Nephron progenitor cell (in vitro differentiated cells): ENCODE measurements around the gene SPIRE1.
A peak's percentile ranks its signal among the peaks of the same experiment; 100 is the strongest.

Experiments
- DNase-seq: peaks from one replicate; pipeline ENCODE4 v3.0.0; 2021
- H3K27ac Mint-ChIP-seq: 2 replicates; pipeline ENCODE4 v1.8.0; 2021; ENCODE audit warnings: mild to moderate bottlenecking, moderate library complexity, mixed read lengths
- H3K27me3 Mint-ChIP-seq: 2 replicates; pipeline ENCODE4 v1.8.0; 2021; ENCODE audit warnings: mild to moderate bottlenecking, low read depth, mixed read lengths; ENCODE audit not compliant: poor library complexity
- H3K36me3 Mint-ChIP-seq: 2 replicates; pipeline ENCODE4 v1.8.0; 2021; ENCODE audit warnings: low read depth, mixed read lengths
- H3K4me1 Mint-ChIP-seq: 2 replicates; pipeline ENCODE4 v1.8.0; 2021; ENCODE audit warnings: mixed read lengths
- H3K4me3 Mint-ChIP-seq: 2 replicates; pipeline ENCODE4 v1.8.0; 2021; ENCODE audit warnings: mild to moderate bottlenecking, moderate library complexity, mixed read lengths
- H3K9me3 Mint-ChIP-seq: 2 replicates; pipeline ENCODE4 v1.8.0; 2021; ENCODE audit warnings: mild to moderate bottlenecking, moderate library complexity, mixed read lengths
- TF ChIP-seq, protein P1 (sequence below): fragments of 200-600 bp; sonication (generic); IDR thresholded peaks from 2 replicates; pipeline ENCODE4 v1.5.0; 2021; ENCODE audit warnings: antibody characterized with exemption

SPIRE1 gene

DNA sequence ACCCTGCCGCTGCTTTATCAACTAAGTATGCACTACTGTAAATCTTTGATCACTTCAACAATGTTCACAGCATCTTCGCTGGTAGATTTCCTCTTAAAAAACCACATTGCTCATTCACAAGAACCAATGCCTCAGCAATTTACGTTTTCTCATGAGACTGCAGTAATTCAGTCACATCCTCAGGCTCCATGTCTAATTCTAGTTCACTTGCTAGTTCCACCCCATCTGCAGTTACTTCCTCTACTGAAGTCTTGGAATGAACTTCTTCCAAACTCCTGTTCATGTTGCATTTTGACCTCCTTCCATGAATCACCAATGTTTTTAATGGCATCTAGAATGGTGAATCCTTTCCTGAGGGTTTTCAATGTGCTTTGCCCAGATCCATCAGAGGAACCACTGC lies 214.4 kb downstream of the SPIRE1 start:
- H3K27ac Mint-ChIP-seq = no peak overlapping the region
- no peak overlapping the region for H3K4me3 Mint-ChIP-seq
- H3K27me3 Mint-ChIP-seq = no peaks in the 10 kb centered on the region
- peaks cover 39% of the 10 kb centered on the region for H3K36me3 Mint-ChIP-seq
- peaks cover 33% of the 10 kb centered on the region for H3K9me3 Mint-ChIP-seq
- TF ChIP-seq, protein P1, sequence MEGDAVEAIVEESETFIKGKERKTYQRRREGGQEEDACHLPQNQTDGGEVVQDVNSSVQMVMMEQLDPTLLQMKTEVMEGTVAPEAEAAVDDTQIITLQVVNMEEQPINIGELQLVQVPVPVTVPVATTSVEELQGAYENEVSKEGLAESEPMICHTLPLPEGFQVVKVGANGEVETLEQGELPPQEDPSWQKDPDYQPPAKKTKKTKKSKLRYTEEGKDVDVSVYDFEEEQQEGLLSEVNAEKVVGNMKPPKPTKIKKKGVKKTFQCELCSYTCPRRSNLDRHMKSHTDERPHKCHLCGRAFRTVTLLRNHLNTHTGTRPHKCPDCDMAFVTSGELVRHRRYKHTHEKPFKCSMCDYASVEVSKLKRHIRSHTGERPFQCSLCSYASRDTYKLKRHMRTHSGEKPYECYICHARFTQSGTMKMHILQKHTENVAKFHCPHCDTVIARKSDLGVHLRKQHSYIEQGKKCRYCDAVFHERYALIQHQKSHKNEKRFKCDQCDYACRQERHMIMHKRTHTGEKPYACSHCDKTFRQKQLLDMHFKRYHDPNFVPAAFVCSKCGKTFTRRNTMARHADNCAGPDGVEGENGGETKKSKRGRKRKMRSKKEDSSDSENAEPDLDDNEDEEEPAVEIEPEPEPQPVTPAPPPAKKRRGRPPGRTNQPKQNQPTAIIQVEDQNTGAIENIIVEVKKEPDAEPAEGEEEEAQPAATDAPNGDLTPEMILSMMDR = no peak
- no peaks in the 10 kb centered on the region for H3K4me1 Mint-ChIP-seq
- no peak for DNase-seq

- H3K4me3 Mint-ChIP-seq = no peak overlapping the region
- TF ChIP-seq, protein P1 = no peak
- H3K9me3 Mint-ChIP-seq = peaks cover 33% of the 10 kb centered on the region
- no peaks in the 10 kb centered on the region for H3K27me3 Mint-ChIP-seq
- no peaks in the 10 kb centered on the region for H3K4me1 Mint-ChIP-seq
- H3K27ac Mint-ChIP-seq = no peak overlapping the region
- peaks cover 45% of the 10 kb centered on the region for H3K36me3 Mint-ChIP-seq
- no peak for DNase-seq
These were observed 215.0 kb downstream of the SPIRE1 start for GRCh38 chr18:12442946-12443345.

GRCh38 chr18:12441475-12442034 lies 216.4 kb downstream of the SPIRE1 start:
- DNase-seq = no peak
- TF ChIP-seq, protein P1 = no peak
- no peak overlapping the region for H3K4me3 Mint-ChIP-seq
- peaks cover 2% of the 10 kb centered on the region for H3K27me3 Mint-ChIP-seq
- H3K36me3 Mint-ChIP-seq = peaks cover 45% of the 10 kb centered on the region
- no peaks in the 10 kb centered on the region for H3K4me1 Mint-ChIP-seq
- no peak overlapping the region for H3K27ac Mint-ChIP-seq
- H3K9me3 Mint-ChIP-seq = peaks cover 33% of the 10 kb centered on the region

GRCh38 chr18:12438257-12438656 lies 219.7 kb downstream of the SPIRE1 start:
- Mint-ChIP-seq H3K4me3 (no peak overlapping the region), H3K4me1 (no peaks in the 10 kb centered on the region), H3K27ac (no peak overlapping the region), H3K27me3 (peaks cover 2% of the 10 kb centered on the region), H3K36me3 (peaks cover 39% of the 10 kb centered on the region), H3K9me3 (peaks cover 11% of the 10 kb centered on the region)
- TF ChIP-seq, protein P1 = no peak
- DNase-seq = no peak

GRCh38 chr18:12435867-12436266 lies 222.0 kb downstream of the SPIRE1 start:
- H3K27ac Mint-ChIP-seq = no peak overlapping the region
- H3K27me3 Mint-ChIP-seq = peaks cover 2% of the 10 kb centered on the region
- DNase-seq = no peak
- no peak overlapping the region for H3K4me3 Mint-ChIP-seq
- no peaks in the 10 kb centered on the region for H3K9me3 Mint-ChIP-seq
- no peaks in the 10 kb centered on the region for H3K4me1 Mint-ChIP-seq
- H3K36me3 Mint-ChIP-seq = peaks cover 40% of the 10 kb centered on the region
- TF ChIP-seq, protein P1 = no peak

DNA sequence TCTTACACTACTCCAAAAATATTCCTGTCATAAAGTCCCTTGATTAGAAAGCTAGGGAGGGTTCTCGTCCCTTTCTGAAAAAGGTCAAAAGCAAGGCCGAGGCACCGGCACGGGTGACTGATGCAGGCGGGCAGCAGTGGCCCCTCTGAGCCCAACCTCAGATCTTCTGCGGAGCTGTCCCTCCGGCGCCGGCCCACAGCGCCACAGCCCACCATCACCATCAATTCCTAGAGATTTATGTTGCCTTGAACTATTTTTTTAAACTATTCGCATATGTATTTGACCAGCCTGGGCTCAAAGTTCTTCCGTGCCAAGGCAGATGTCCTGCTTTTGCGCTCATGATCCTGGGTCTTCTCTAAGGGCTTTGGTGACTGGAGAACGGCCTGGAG lies 223.4 kb downstream of the SPIRE1 start:
- H3K4me3 Mint-ChIP-seq = no peak overlapping the region
- peak overlapping the region; percentile 58 for H3K27ac Mint-ChIP-seq
- DNase-seq = no peak
- peaks cover 2% of the 10 kb centered on the region for H3K27me3 Mint-ChIP-seq
- H3K9me3 Mint-ChIP-seq = no peaks in the 10 kb centered on the region
- TF ChIP-seq, protein P1 = no peak
- H3K36me3 Mint-ChIP-seq = peaks cover 40% of the 10 kb centered on the region
- H3K4me1 Mint-ChIP-seq = no peaks in the 10 kb centered on the region
